Heart left ventricle (tissue), 13 donors: ENCODE results near the gene ANGPTL5.

ENCODE experiments used
- POLR2A ChIP-seq, 2 donors: fragments of 450-650 bp; IDR thresholded peaks; one replicate each; pipeline ENCODE4 v1.6.1; 2017; ENCODE audit warnings: antibody characterized with exemption in 2 of 2, mild to moderate bottlenecking in 2 of 2, moderate library complexity in 2 of 2
- TF ChIP-seq, protein P1 (sequence below), 12 donors: fragments of 200-600 bp; sonication (generic) in 4 of 12; IDR thresholded peaks; one replicate each; pipeline versions ENCODE4 v1.5.0 to v1.8.0; 2018 to 2022; ENCODE audit warnings: antibody characterized with exemption in 12 of 12, mild to moderate bottlenecking in 5 of 12
- donor health status: ischemic (EF 13 %, LVEDD 7.1; RV severe dilation, severe dysfunction).
- donor health status: DM: no; HTN: yes; CAD: no.
- donor health status: DM: no; HTN: no; CAD: no.
- donor health status: ischemic (EF 25% LVEDD 6.9; RV normal size, moderate dysfunction).
- donor health status: ischemic (EF 25% LVEDD 5.7; RV mildly dilated, moderate dysfunction).
- donor health status: ischemic (EF 35%, LVEDD 5.7; RV mildly dilated, moderate dysfunction).
- donor health status: nonischemic (EF 11% LVEDD 7.7; RV severe dilation, severe dysfunction).
- donor health status: DM: yes; HTN: yes; CAD: no.
- donor health status: PGD.
- donor health status: ischemic (EF 29% LVEDD 5.4; RV normal size, mild dysfunction).
- donor health status: nonischemic (EF 23%, LVEDD 6.1; RV moderate dilation, normal function).

DNA sequence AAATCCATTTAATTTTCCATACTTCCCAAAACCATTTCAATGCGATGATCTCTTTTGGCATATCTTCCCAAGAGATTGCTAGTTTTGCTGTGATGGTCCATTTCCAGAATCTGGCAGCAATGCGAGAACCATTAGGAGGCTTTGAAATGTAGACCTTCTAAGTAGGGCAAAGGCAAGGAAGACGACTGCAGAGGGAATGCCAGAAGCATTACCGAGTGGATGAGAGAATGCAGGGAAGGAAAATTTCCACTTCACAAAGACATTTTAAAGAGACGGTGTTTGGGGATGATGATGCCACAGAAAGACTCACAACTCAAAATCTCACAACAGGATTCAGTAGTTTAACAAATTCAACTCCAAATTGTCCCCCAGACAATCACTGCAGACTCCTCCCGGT lies 2.0 kb downstream of the ANGPTL5 start:
- TF ChIP-seq, protein P1, sequence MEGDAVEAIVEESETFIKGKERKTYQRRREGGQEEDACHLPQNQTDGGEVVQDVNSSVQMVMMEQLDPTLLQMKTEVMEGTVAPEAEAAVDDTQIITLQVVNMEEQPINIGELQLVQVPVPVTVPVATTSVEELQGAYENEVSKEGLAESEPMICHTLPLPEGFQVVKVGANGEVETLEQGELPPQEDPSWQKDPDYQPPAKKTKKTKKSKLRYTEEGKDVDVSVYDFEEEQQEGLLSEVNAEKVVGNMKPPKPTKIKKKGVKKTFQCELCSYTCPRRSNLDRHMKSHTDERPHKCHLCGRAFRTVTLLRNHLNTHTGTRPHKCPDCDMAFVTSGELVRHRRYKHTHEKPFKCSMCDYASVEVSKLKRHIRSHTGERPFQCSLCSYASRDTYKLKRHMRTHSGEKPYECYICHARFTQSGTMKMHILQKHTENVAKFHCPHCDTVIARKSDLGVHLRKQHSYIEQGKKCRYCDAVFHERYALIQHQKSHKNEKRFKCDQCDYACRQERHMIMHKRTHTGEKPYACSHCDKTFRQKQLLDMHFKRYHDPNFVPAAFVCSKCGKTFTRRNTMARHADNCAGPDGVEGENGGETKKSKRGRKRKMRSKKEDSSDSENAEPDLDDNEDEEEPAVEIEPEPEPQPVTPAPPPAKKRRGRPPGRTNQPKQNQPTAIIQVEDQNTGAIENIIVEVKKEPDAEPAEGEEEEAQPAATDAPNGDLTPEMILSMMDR (IDR thresholded peaks at IDR 0.05): no peak
- TF ChIP-seq POLR2A (IDR thresholded peaks at IDR 0.05): no peak
